ENCODE measurements around the gene WNT3A.

GRCh38 chr1:228015276-228016180 lies 8.7 kb downstream of the WNT3A start:
- TF ChIP-seq CTCF (conservative IDR thresholded peaks at IDR 0.05; ENCODE audit: low read depth, low read length) = no peak
- no peak for TF ChIP-seq EZH2 (IDR thresholded peaks at IDR 0.05; ENCODE audit: borderline replicate concordance, low read depth, low read length, poor library complexity, severe bottlenecking)
